Measurements from ENCODE around the gene DCC.

GRCh38 chr18:53442415-53442783, 1102.4 kb downstream of the DCC start:
- no peak for TF ChIP-seq CTCF (IDR thresholded peaks at IDR 0.05)
- no peak for TF ChIP-seq POLR2A (IDR thresholded peaks at IDR 0.05)

Data from testis (tissue), 2 donors.